Stimulated activated CD4-positive, alpha-beta T cell treated with anti-CD3 and anti-CD28 coated beads, TNF-alpha, amount 100 ng/mL, for 24 hours (primary cell): ENCODE measurements around the gene PCDHGB6.
"Not testable (repeated sequence)": the region's sequence is repeated elsewhere in the genome, so short reads cannot be mapped to it uniquely, and the experiment has no call there.

Experiments
- DNase-seq, 3 experiments: peaks; one replicate each; pipeline ENCODE4 v3.0.0-alpha.2; 2020; ENCODE audit warnings: low read depth in 3 of 3

Gene PCDHGB6

GRCh38 chr5:141419074-141419880 is 11.5 kb downstream of the PCDHGB6 start:
- DNase-seq = no peak

GRCh38 chr5:141420855-141421488 is 13.2 kb downstream of the PCDHGB6 start, which contains the start of gene PCDHGA11:
Gene PCDHGA11 (plus strand): TSS chr5:141421051. CDS start chr5:141421228, 177 bp downstream.
- peak in 1 of 3 experiments; percentile 36 for DNase-seq

DNA sequence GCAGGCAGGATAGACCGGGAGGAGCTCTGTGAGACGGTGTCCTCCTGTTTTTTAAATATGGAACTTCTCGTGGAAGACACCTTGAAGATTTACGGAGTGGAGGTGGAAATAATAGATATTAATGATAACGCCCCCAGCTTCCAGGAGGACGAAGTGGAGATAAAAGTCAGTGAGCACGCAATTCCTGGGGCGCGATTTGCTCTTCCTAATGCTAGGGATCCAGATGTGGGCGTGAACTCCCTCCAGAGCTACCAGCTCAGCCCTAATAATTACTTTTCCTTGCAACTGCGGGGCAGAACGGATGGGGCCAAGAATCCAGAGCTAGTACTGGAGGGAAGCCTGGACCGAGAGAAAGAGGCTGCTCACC is 13.7 kb downstream of the PCDHGB6 start:
- no peak for DNase-seq

DNA sequence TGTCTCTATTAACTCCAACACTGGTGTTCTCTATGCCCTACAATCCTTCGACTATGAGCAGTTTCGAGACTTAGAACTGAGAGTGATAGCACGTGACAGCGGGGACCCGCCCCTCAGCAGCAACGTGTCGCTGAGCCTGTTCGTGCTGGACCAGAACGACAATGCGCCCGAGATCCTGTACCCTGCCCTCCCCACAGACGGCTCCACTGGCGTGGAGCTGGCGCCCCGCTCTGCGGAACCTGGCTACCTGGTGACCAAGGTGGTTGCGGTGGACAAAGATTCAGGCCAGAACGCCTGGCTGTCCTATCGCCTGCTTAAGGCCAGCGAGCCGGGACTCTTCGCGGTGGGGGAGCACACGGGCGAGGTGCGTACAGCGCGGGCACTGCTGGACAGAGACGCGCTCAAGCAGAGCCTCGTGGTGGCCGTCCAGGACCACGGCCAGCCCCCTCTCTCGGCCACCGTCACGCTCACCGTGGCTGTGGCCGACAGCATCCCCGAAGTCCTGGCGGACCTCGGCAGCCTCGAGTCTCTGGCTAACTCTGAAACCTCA is 15.0 kb downstream of the PCDHGB6 start:
- DNase-seq = no peak

DNA sequence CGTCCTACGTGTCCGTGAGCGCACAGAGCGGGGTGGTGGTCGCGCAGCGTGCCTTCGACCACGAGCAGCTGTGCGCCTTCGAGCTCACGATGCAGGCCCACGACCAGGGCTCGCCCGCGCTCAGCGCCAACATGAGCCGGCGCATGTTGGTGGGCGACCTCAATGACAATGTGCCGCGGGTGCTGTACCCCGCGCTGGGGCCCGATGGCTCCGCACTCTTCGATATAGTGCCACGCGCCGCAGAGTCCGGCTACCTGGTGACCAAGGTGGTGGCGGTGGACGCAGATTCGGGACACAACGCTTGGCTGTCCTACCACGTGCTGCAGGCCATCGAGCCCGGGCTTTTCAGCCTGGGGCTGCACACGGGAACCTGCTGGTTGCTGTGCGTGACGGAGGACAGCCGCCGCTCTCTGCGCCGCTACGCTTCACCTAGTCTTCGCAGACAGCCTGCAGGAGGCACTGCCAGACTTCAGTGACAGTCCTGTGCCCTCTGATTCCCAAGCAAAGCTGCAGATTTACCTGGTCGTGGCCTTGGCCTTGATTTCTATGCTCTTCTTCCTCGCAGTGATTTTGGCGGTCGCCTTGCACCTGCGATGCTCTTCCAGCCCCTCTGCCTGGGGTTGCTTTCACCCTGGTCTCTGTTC is 20.1 kb downstream of the PCDHGB6 start:
- no peak for DNase-seq

- peak in 1 of 3 experiments; percentile 31 for DNase-seq
Observed at GRCh38 chr5:141430332-141431113, 22.7 kb downstream of the PCDHGB6 start, which contains the start of gene PCDHGA12. Gene PCDHGA12 (plus strand): TSS chr5:141430507. CDS start chr5:141430760, 253 bp downstream.

- no peak for DNase-seq
Observed at GRCh38 chr5:141431286-141431685, 23.5 kb downstream of the PCDHGB6 start.

GRCh38 chr5:141432308-141432707 is 24.5 kb downstream of the PCDHGB6 start:
- DNase-seq = not testable (repeated sequence)

DNA sequence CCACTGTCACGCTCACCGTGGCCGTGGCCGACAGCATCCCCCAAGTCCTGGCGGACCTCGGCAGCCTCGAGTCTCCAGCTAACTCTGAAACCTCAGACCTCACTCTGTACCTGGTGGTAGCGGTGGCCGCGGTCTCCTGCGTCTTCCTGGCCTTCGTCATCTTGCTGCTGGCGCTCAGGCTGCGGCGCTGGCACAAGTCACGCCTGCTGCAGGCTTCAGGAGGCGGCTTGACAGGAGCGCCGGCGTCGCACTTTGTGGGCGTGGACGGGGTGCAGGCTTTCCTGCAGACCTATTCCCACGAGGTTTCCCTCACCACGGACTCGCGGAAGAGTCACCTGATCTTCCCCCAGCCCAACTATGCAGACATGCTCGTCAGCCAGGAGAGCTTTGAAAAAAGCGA is 24.9 kb downstream of the PCDHGB6 start:
- not testable (repeated sequence) for DNase-seq

- no peak for DNase-seq
Observed at GRCh38 chr5:141434006-141434405, 26.2 kb downstream of the PCDHGB6 start.

GRCh38 chr5:141437221-141437620 is 29.4 kb downstream of the PCDHGB6 start:
- DNase-seq = no peak

DNA sequence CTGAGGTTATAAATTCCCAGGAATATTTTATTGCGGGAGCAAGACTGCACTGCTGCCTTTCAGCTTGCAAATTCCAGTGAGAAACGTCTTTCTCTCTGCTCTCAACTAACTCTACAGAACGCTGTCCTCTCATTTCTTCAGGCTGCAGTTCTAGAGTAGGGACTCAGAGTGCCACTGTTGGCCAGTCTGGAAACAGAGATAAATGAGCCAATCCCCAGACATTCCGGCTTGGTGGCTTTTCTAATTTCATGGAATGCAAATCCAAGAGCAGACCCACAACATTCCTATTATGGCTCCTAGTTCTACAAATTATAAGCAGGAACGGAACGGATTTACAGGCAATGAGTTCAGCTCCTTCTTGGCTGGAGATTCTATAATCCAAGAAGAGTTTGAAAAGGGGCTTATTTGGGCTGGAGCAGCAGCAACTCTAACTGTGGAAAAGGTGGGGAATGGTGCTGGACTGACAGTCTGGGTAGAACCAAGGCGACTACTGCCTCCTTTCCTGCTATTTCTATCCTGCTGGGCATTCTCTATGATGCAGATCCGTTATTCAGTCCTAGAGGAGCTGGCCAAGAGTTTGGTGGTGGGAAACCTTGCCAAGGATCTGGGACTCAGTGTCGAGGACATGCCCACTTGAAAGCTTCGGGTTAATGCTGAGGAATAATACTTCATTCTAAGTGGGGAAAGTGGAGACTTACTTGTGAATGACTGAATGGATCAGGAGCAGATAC is 31.8 kb downstream of the PCDHGB6 start:
- no peak for DNase-seq

DNA sequence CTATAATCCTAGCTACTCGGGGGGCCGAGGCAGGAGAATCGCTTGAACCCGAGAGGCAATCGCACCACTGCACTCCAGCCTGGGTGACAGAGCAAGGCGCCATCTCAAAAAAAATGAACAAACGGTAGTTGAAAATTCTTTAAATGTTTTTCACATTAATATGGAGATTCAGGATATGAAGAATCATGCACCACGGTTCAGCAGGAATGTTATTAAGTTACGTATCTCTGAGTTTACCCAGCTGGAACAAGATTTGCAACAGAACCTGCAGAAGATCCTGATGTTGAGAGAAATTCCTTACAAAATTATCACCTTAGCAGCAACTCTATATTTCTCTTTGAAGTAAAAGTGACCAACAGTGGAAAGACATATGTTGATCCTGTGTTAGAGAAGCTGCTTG is 32.5 kb downstream of the PCDHGB6 start:
- no peak for DNase-seq

- DNase-seq = no peak
Observed at GRCh38 chr5:141441571-141442170, 33.9 kb downstream of the PCDHGB6 start.
